ENCODE results near the gene SLC35D2.
"Not testable (repeated sequence)": the region's sequence is repeated elsewhere in the genome, so short reads cannot be mapped to it uniquely, and the experiment has no call there.

GRCh38 chr9:96360523-96360922 is 23.0 kb downstream of the SLC35D2 start:
- TF ChIP-seq CTCF (IDR thresholded peaks at IDR 0.05; ENCODE audit: insufficient read depth, low read length, poor library complexity, severe bottlenecking); EZH2phosphoT487 (conservative IDR thresholded peaks at IDR 0.05; ENCODE audit: low read length): not testable (repeated sequence)

Measured in SU-DHL-6 (cell line).